Lower leg skin (tissue), 3 donors: Measurements from ENCODE around the gene SLC5A9.

ENCODE experiments used
- CTCF ChIP-seq, 3 donors: fragments of 450-650 bp; IDR thresholded peaks; one replicate each; pipeline ENCODE4 v1.5.1; 2016; ENCODE audit warnings: antibody characterized with exemption in 3 of 3, mild to moderate bottlenecking in 3 of 3, moderate library complexity in 2 of 3
- POLR2A ChIP-seq, 2 donors: fragments of 450-650 bp; IDR thresholded peaks; one replicate each; pipeline ENCODE4 v1.6.1; 2016 to 2017; ENCODE audit warnings: antibody characterized with exemption in 2 of 2, mild to moderate bottlenecking in 1 of 2, moderate library complexity in 1 of 2

- TF ChIP-seq CTCF (IDR thresholded peaks at IDR 0.05) = no peak
- TF ChIP-seq POLR2A (IDR thresholded peaks at IDR 0.05) = no peak
Measured at GRCh38 chr1:48221122-48221521, 1.4 kb upstream of the SLC5A9 start.
